ENCODE results near the gene DMXL2.
"Not testable (repeated sequence)": the region's sequence is repeated elsewhere in the genome, so short reads cannot be mapped to it uniquely, and the experiment has no call there.

Gene DMXL2

GRCh38 chr15:51491941-51492340 lies 130.6 kb downstream of the DMXL2 start:
- no peak for DNase-seq

- DNase-seq: no peak
Measured at GRCh38 chr15:51484781-51485180, 137.8 kb downstream of the DMXL2 start.

- no peak for DNase-seq
Measured at GRCh38 chr15:51483985-51484384, 138.6 kb downstream of the DMXL2 start.

GRCh38 chr15:51483520-51483919 lies 139.1 kb downstream of the DMXL2 start:
- DNase-seq: no peak

GRCh38 chr15:51475736-51476135 lies 146.8 kb downstream of the DMXL2 start:
- DNase-seq: no peak

- DNase-seq: no peak
Measured at GRCh38 chr15:51470512-51470911, 152.1 kb downstream of the DMXL2 start.

GRCh38 chr15:51460796-51461195 lies 161.8 kb downstream of the DMXL2 start:
- DNase-seq: no peak

GRCh38 chr15:51450001-51450400 lies 172.6 kb downstream of the DMXL2 start:
- no peak for DNase-seq

GRCh38 chr15:51448622-51449399 lies 173.8 kb downstream of the DMXL2 start:
- no peak for DNase-seq

- no peak for DNase-seq
Measured at GRCh38 chr15:51447855-51448621, 174.5 kb downstream of the DMXL2 start.

- DNase-seq: not testable (repeated sequence)
Measured at GRCh38 chr15:51446029-51446744, 176.4 kb downstream of the DMXL2 start.

- DNase-seq: no peak
Measured at GRCh38 chr15:51444807-51445206, 177.8 kb downstream of the DMXL2 start.

GRCh38 chr15:51444112-51444511 lies 178.5 kb downstream of the DMXL2 start:
- DNase-seq: no peak

GRCh38 chr15:51443282-51443914 lies 179.2 kb downstream of the DMXL2 start:
- no peak for DNase-seq

GRCh38 chr15:51438526-51438925 lies 184.0 kb downstream of the DMXL2 start:
- no peak for DNase-seq

- DNase-seq: no peak
Measured at GRCh38 chr15:51425517-51426040, 197.0 kb downstream of the DMXL2 start.

- no peak for DNase-seq
Measured at GRCh38 chr15:51424780-51425179, 197.8 kb downstream of the DMXL2 start.

- not testable (repeated sequence) for DNase-seq
Measured at GRCh38 chr15:51423040-51423439, 199.5 kb downstream of the DMXL2 start.

- no peak for DNase-seq
Measured at GRCh38 chr15:51416129-51416528, 206.4 kb downstream of the DMXL2 start.

GRCh38 chr15:51414256-51414860 lies 208.2 kb downstream of the DMXL2 start:
- no peak for DNase-seq

- no peak for DNase-seq
Measured at GRCh38 chr15:51405693-51406523, 216.7 kb downstream of the DMXL2 start.

Data from activated CD4-positive, alpha-beta T cell treated with anti-CD3 and anti-CD28 coated beads for 1 hour (primary cell).